ENCODE measurements around the gene GALP.

Gene GALP

DNA sequence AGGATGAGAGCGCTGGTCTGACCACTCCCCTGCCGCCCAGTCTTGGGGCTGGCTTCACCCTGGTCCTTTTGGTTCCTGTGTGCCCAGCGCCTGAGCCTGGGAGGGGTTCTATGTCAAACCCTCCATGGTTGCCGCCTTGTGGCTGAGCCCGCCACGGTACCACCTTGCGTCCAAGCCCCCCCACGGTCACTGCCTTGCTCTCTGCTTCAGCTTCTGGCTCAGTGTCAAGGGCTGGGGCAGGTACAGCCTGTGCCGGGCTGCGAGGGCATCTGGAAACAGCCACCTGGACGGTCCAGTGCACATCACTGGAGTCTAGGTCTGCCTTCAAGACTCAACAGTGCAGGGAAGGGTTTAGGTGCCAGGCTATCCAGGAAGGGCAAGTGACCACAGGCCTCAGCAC, 14.3 kb upstream of the GALP start:
- H3K27ac ChIP-seq, result no peak overlapping the region
- DNase-seq (ENCODE audit: low spot score), result no peak
- POLR2A ChIA-PET (ENCODE audit: low non-redundant PET), result no interaction called here
- CTCF ChIA-PET, result no interaction called here
- TF ChIP-seq, protein P1, sequence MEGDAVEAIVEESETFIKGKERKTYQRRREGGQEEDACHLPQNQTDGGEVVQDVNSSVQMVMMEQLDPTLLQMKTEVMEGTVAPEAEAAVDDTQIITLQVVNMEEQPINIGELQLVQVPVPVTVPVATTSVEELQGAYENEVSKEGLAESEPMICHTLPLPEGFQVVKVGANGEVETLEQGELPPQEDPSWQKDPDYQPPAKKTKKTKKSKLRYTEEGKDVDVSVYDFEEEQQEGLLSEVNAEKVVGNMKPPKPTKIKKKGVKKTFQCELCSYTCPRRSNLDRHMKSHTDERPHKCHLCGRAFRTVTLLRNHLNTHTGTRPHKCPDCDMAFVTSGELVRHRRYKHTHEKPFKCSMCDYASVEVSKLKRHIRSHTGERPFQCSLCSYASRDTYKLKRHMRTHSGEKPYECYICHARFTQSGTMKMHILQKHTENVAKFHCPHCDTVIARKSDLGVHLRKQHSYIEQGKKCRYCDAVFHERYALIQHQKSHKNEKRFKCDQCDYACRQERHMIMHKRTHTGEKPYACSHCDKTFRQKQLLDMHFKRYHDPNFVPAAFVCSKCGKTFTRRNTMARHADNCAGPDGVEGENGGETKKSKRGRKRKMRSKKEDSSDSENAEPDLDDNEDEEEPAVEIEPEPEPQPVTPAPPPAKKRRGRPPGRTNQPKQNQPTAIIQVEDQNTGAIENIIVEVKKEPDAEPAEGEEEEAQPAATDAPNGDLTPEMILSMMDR (conservative IDR thresholded peaks at IDR 0.05; ENCODE audit: low read depth), result no peak

DNA sequence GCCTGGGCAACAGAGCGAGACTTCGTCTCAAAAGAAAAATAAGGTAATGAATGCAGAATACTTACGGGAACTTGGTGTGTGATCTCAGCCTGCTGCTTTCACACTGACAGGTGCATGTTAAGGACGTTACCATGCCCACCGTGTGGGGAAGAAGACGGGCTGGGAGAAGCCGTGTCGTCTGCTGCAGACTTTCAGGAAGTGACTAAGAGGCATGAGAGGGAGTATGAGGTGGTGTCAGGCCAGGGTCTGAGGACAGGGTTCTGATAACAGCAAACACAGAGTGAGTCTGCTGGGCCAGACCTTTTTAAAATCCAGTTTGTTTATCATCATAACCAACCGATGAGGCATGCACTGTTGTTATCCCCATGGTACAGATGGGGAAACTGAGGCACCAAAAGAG, 13.6 kb upstream of the GALP start:
- CTCF ChIA-PET, result no interaction called here
- POLR2A ChIA-PET (ENCODE audit: low non-redundant PET), result no interaction called here
- H3K27ac ChIP-seq, result no peak overlapping the region
- no peak for DNase-seq (ENCODE audit: low spot score)
- TF ChIP-seq, protein P1 (conservative IDR thresholded peaks at IDR 0.05; ENCODE audit: low read depth), result no peak

DNA sequence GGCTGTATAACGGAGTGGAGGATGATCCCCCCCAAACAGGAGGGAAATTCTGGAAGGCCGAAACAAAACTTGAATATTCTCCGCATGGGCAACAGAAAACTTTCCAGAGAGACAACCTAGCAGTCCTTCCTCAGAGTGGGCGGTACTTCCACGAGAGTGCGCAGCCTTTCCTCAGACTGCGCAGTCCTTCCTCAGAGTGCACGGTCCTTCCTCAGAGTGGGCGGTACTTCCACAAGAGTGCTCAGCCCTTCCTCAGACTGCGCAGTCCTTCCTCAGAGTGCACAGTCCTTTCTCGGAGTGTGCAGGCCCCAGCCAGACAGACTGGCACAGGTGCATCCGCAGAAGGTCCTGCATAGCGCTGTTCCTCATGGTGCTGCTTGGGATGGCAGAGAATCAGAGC, 12.7 kb upstream of the GALP start:
- TF ChIP-seq, protein P1 (conservative IDR thresholded peaks at IDR 0.05; ENCODE audit: low read depth), result no peak
- no peak for DNase-seq (ENCODE audit: low spot score)
- POLR2A ChIA-PET (ENCODE audit: low non-redundant PET), result no interaction called here
- H3K27ac ChIP-seq, result no peak overlapping the region
- CTCF ChIA-PET, result no interaction called here

DNA sequence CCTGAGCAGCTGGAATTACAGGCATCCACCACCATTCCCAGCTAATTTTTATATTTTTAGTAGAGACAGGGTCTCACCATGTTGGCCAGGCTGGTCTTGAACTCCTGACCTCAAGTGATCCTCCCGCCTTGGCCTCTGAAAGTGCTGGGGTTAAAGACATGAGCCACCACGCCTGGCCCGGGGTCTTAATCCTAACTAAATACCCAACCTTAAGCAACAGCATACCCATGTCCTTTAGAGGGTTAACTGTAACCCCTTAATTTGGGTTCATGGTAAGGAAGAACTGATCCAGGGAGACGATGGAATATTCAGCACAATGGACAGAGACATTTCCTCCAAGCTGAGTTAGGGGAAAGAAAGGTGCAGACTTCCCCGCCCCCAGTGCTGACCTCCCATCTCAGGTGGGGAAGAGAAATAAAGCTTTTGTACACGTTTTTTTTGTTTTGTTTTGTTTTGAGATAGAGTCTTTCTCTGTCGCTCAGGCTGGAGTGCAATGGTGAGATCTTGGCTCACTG, 8.7 kb upstream of the GALP start:
- DNase-seq (ENCODE audit: low spot score), result peak; percentile 34
- CTCF ChIA-PET, result no interaction called here
- POLR2A ChIA-PET (ENCODE audit: low non-redundant PET), result no interaction called here
- no peak overlapping the region for H3K27ac ChIP-seq
- TF ChIP-seq, protein P1 (conservative IDR thresholded peaks at IDR 0.05; ENCODE audit: low read depth), result no peak

DNA sequence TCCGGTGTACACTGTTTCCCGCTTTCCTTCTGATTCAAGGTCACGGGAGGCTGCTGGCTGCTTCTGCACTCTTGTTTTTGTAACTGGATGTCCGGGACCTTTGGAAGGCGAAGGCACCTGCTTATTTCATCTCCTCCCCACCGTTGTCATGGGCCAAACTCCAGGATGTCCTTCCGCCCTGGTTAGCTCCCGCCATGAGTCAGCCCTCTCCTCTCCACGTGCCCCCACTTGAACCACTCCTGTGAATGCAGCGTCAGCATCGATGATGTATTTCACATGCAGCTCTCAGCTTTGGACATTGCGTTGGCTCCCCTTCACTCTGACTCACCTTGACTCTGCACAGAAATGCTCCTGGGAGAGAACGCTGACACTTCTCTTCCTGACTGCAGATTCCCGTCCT, 5.5 kb upstream of the GALP start:
- ChIA-PET POLR2A (ENCODE audit: low non-redundant PET) (interaction anchor here (0.7 kb wide), 2 partner anchors 13 to 105 kb away, joined by 4 to 14 read pairs; no protein-coding TSS in a partner anchor), CTCF (interaction anchor here (1.0 kb wide), 1 partner anchor 94 kb away, joined by 3 read pairs; no protein-coding TSS in a partner anchor)
- H3K27ac ChIP-seq, result no peak overlapping the region
- TF ChIP-seq, protein P1 (conservative IDR thresholded peaks at IDR 0.05; ENCODE audit: low read depth), result no peak
- DNase-seq (ENCODE audit: low spot score), result peak; percentile 70

DNA sequence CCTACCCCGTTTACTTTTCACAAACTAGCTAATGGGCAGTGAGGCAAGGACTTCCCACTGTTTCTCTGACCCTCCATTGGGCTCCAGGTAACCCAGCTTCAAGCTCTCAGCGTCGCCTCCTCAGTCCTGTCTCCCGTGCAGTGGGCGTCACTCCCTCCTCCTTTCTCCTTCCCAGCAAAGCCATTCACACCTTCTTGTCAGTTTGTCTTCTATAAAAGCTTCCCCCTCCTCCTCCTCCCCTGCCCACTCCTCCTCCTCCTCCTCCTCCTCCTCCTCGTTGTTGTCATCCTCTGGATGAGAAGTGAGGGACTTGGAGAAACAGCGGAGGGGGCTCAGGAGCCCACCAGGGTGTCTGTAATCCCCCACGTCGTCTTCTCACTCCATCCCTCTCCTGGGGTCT, 1.7 kb upstream of the GALP start:
- TF ChIP-seq, protein P1 (conservative IDR thresholded peaks at IDR 0.05; ENCODE audit: low read depth), result no peak
- no peak for DNase-seq (ENCODE audit: low spot score)
- CTCF ChIA-PET, result interaction anchor here (1.0 kb wide), 1 partner anchor 98 kb away, joined by 3 read pairs; no protein-coding TSS in a partner anchor
- no peak overlapping the region for H3K27ac ChIP-seq
- POLR2A ChIA-PET (ENCODE audit: low non-redundant PET), result no interaction called here
